ENCODE results near the gene ATP6V0E2.
A peak's percentile ranks its signal among the peaks of the same experiment; 100 is the strongest.

ATP6V0E2 gene

GRCh38 chr7:149864023-149864422, 9.7 kb upstream of the ATP6V0E2 start:
- DNase-seq (ENCODE audit: low spot score) = no peak

- no peak for DNase-seq (ENCODE audit: low spot score)
Observed at GRCh38 chr7:149864751-149865150, 9.0 kb upstream of the ATP6V0E2 start.

DNA sequence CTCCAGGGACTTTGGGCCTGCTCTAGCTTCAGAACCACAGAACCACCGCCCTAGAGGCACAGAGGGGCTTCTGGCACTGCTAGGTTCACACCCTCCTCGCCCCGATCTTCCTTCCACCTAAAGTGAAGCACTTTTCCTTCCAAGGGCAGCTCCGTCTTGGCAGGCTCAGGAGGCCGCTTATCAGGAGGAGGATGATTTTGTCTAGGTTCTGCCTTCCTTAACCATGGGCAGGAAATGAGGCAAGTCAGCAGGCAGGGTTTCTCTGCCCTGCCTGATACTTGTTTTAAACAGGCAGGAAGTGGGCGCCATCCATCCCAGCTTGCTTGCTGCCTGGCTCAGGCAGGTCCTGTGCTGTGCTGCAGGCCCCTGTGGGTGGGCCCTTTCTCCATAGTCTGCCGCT, 8.3 kb upstream of the ATP6V0E2 start:
- DNase-seq (ENCODE audit: low spot score) = no peak

GRCh38 chr7:149866139-149866778, 7.5 kb upstream of the ATP6V0E2 start:
- DNase-seq (ENCODE audit: low spot score) = no peak

- no peak for DNase-seq (ENCODE audit: low spot score)
Observed at GRCh38 chr7:149866779-149867447, 6.9 kb upstream of the ATP6V0E2 start.

DNA sequence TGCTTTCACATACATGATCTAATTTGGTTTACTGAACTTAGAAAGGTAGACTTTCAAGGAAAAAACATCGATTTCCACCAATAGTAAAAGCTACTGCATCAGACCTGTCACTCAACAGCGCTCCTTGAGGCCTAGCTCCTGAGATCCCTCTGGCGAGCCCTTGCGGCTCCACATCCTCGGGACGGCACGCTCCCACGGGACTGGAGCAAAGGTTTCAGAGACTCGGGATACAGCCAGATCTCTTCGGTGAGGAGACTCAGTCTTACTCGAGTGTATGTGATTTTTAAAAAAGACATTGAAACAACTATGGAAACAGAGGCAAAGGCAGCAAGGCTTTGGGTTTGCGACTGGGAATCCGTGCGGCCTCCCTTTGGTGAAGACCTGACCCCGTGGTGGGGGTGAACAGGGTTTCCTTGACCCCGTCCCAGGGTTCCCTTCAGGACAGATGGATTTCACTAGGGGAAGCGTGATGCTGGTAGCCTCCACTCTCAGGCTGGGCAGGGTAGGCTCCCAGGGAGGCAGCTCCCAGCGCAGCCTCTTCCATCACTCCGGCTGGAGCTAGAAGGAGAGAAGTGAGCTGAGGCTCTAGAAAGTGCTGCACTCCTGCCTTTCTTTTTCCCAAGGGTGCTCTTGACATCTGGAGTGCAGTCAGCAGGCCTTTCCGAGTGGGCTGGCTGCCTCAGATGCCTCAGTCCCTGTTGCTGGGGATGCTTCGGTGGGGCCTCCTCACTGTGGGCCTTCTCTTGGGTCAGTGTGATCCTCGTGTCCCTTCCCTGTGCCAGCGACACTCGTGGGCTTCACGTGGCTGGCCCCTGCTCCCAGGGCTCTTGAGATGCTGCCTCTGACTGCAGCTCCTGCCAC, 5.8 kb upstream of the ATP6V0E2 start:
- no peak for DNase-seq (ENCODE audit: low spot score)

GRCh38 chr7:149868623-149869290, 5.0 kb upstream of the ATP6V0E2 start:
- no peak for DNase-seq (ENCODE audit: low spot score)

DNA sequence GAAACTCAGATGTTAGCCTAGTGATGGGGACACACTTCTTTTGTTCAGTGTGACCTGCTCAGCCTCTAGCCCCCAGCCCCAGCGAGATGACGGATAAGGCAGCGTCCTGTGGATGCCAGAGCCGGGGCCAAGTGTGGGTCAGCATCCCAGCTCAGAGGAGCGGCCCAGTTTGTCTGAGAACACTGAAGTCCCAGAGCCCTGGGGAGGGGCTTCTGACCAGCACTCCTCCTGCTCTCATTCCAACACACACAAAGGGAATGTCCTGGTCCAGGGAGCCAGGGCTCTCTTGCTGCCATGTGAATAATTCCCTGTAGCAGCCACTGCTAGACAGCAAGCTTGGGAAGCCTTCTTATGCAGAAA, 4.5 kb upstream of the ATP6V0E2 start:
- DNase-seq (ENCODE audit: low spot score) = no peak

DNA sequence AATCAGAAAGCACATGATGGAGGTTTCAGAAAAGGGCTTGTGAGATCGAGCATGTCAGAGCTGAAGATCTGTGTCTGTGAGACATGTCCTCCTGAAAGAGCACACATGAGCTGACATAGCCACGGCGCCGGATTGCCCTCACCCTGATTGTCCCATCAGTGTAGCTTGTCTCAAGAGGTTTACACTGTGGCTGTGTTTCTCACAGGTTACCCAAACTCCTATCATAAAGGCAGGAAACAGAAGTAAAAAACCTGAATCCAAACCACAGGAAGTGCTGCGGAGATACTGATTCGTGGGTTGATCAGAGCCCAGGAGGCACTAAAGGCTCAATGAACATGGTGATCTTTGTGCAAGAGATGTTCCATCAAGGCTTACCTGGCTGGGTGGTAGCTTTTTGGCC, 3.9 kb upstream of the ATP6V0E2 start:
- DNase-seq (ENCODE audit: low spot score) = no peak

DNA sequence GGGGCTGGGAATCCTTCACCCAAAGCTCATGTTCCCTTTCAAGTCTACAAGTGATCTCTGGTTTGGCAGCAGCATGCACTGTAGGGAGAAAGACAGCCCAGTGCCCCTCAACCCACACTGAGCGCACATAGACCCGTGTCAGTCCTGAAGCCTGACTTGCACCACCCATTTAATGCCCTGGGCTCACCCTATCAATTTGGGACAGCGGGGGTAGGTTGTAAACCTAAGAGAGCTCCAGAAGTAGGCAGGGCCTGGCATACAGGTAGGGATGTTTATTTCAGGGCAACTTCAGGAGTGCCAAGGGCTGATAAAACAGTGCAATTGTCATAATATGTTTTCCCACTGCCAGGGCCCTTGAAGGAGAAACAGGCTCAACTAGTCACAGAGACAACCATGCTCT, 3.5 kb upstream of the ATP6V0E2 start:
- DNase-seq (ENCODE audit: low spot score) = no peak

DNA sequence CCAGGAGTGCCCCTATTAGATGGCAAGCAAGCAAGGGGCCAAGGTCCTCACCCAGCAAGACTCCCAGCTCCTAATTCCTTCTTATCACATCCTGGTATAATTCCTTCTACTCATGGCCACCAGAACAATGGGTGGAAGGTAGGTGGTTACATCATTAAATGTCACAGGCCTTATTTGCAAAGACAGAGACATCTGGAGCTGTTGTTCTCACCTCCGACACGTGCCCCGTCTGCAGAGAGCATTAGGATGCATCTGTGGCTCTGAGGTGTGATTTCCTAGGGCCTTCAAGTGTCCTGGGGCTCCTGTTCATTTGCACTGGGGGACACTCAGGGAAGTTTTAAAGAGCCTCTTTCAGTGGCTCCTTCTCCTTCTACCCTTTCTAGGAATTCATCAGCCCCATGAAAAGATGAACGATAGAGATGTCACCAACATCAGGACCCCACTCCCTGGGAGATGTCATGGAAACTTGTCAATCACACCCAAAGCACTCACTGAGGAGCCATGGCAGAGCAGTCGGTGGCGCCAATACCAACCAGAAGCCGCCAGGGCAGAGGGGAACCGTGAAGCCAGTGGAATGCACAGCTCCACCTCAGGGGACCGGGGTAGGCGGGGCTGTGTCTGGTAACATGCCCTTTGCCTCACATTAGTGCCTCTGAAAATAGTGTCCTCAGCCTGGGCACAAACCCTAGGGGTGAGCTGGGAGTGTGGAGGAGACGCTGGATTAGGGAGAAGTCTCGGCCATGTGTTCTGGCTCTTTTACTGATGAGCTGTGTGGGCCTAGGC, 2.9 kb upstream of the ATP6V0E2 start:
- no peak for DNase-seq (ENCODE audit: low spot score)

DNA sequence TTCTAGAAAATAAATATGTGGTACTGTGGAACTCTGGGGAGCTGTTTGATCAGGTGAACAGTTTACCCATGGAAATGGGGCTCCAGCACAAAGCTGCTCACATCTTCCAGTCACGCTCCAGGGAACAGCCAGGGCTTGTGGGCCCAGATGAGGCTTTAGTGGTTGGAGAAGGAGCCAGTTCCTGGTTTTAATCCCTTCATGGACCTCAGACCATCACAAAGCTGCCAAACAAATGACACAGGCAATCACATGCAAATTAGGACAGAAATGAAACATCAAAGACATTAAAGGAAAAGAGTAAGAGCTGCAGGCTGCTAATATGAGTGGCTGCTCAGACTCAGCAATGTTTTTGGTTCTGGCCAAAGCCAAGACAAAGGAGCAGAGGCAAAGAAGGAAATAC, 2.2 kb upstream of the ATP6V0E2 start:
- DNase-seq (ENCODE audit: low spot score) = no peak

DNA sequence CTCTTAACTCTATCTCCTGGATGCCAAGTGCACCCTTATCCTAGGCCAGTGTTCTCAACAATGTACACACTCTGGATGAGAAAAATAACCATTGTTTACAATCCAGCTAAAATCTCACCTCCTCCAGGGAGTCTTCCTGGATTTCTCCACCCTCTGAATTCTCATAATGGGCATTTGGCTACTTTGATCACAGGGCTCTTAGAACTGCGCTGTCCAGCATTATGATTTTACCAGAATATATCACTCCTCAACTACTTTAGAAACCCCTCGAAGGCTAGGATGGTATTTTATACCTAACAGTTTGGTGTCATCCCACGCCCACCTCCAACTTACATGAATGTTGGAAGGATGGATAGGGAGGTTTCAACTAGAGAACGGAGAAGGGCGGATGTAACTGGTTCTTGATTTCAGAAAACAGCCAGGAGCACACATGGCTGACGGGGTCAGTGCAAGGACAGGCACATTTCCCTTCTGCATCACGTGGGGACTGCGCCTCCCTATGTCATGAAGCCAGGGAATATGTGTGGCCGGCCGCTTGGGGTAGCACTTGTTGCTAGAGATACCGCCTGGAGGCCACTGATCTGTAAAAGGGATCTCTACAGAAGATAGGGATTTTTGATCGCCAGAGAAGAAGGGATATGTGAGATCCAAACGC, 1.2 kb upstream of the ATP6V0E2 start:
- DNase-seq (ENCODE audit: low spot score) = peak; percentile 75

DNA sequence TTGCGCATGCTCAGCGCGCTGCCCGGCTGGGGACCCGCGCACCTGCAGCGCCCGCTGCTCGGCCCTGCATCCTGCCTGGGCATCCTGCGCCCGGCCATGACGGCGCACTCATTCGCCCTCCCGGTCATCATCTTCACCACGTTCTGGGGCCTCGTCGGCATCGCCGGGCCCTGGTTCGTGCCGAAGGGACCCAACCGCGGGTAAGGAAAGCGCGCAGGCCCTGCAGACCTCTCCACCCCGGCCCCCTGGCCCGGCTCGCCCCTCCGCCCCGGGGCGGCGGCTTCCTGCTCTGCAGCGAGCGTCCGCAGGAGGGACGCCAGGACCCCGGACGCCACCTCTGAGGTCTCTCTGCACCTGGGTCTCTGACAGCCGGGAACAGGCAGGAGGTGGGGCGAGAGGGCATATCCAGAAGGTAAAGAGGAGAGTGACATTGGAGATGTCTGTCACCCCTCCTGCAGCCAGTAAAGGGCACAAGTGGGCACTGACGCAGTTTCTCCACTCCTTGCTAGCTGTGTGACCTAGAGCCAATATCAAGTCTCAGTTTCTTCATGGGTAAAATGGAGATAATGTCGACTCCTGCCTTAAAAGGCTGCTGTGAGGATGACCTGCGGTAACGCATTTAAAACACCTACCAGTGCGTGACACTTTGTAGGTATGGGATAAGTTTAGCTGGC, 338 bp downstream of the ATP6V0E2 start:
- DNase-seq (ENCODE audit: low spot score) = no peak

GRCh38 chr7:149874644-149875028, 867 bp downstream of the ATP6V0E2 start:
- DNase-seq (ENCODE audit: low spot score) = no peak

DNA sequence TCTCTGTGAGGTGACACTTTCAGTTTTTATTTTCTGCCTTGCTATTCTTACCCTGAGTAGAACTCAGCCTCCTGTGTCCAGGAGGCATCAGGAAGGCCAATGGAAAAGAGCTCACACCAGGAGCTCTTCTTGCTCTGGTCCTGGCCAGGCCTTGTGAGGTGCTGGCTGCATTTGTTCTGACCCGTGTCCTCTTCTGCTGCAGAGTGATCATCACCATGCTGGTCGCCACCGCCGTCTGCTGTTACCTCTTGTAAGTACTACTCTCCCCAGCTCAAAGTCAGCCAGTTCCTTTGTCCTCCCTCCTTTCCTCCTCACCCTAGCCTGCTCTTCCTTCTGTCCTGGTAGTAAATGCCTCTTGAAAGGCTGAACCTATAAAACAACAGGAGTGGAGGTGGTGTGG, 1.6 kb downstream of the ATP6V0E2 start:
- DNase-seq (ENCODE audit: low spot score) = no peak

- no peak for DNase-seq (ENCODE audit: low spot score)
Observed at GRCh38 chr7:149877890-149878522, 4.2 kb downstream of the ATP6V0E2 start.

GRCh38 chr7:149878523-149878921, 4.8 kb downstream of the ATP6V0E2 start:
- DNase-seq (ENCODE audit: low spot score) = no peak

GRCh38 chr7:149879271-149879743, 5.5 kb downstream of the ATP6V0E2 start:
- no peak for DNase-seq (ENCODE audit: low spot score)
